ENCODE measurements around the gene BYSL. TPM values are rescaled to one million over a fixed set of nuclear protein-coding genes. Genes with fewer than 3 reads are reported as not detected.

Gene BYSL
- total RNA-seq, 1 experiment from 2014 or later: 51.7 TPM

DNA sequence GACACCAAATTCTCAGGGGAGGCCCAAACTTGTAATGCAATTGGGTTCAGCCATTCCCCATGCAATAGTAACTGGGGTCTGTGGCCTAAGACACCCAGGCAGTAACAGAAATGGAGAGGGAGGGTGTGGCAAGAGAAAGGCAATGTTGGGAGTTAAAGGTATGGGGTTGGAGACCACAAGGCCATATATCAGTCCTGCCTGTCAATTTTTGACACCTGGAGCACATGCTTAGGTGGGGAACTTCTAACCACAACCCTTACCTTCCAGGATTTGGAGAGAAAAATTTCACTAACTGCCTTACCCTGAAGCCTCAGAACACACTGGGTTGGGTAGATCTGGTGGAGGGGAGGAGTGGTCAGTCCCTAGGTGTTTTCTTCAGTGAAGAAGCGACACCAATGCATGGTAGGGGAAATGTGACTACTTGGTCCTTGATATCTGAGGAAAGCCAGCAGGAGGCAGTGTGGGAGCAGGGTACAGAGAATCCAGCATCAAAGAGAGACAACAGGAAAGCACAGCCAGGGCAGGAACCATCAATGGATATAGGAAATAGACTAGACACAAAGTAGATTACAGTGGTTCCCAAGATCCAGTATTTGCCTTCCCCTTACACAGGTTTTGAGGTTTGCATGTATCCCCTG lies 19.3 kb upstream of the BYSL start:
- intact Hi-C loops (cut with micrococcal nuclease; ENCODE audit: unreplicated experiment): no loop called here
- no peaks in the 10 kb centered on the region for H3K27me3 Mint-ChIP-seq (ENCODE audit: unreplicated experiment)
- no peak overlapping the region for H3K4me3 Mint-ChIP-seq (ENCODE audit: low read depth, unreplicated experiment)
- peak; percentile 24 for DNase-seq
- no peaks in the 10 kb centered on the region for H3K4me1 Mint-ChIP-seq (ENCODE audit: low read depth, unreplicated experiment)
- H3K9me3 Mint-ChIP-seq (ENCODE audit: low read depth, unreplicated experiment): no peaks in the 10 kb centered on the region
- CTCF ChIA-PET: no interaction called here
- no TSS peak for BruUV-seq (replicated peaks)
- peaks cover 29% of the 10 kb centered on the region for H3K36me3 Mint-ChIP-seq (ENCODE audit: insufficient read depth, unreplicated experiment)
- no peak overlapping the region for H3K27ac Mint-ChIP-seq (ENCODE audit: unreplicated experiment)
- TF ChIP-seq, protein P1, sequence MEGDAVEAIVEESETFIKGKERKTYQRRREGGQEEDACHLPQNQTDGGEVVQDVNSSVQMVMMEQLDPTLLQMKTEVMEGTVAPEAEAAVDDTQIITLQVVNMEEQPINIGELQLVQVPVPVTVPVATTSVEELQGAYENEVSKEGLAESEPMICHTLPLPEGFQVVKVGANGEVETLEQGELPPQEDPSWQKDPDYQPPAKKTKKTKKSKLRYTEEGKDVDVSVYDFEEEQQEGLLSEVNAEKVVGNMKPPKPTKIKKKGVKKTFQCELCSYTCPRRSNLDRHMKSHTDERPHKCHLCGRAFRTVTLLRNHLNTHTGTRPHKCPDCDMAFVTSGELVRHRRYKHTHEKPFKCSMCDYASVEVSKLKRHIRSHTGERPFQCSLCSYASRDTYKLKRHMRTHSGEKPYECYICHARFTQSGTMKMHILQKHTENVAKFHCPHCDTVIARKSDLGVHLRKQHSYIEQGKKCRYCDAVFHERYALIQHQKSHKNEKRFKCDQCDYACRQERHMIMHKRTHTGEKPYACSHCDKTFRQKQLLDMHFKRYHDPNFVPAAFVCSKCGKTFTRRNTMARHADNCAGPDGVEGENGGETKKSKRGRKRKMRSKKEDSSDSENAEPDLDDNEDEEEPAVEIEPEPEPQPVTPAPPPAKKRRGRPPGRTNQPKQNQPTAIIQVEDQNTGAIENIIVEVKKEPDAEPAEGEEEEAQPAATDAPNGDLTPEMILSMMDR (IDR thresholded peaks at IDR 0.05; ENCODE audit: unreplicated experiment): no peak

DNA sequence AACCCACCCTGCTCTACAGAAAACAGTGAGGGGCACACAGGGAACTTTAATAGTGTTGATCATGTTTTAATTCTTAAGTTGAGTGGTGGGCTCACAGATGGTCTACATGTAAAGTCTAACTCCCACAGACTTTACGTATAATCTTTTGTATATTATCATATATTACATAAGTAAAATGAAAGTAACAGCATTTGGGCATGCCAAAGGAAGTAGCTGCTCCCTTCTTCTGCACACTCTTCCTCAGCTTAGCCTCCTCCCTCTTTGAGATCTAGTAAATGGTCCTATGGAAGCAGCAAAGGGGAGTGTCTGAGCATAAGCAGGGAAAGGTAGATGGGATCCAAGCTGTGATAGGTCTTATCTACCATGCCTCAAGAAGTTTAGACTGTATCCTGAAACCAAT lies 11.6 kb upstream of the BYSL start:
- Mint-ChIP-seq H3K27me3 (ENCODE audit: unreplicated experiment) (no peaks in the 10 kb centered on the region), H3K27ac (ENCODE audit: unreplicated experiment) (no peak overlapping the region), H3K36me3 (ENCODE audit: insufficient read depth, unreplicated experiment) (peaks cover 26% of the 10 kb centered on the region), H3K4me3 (ENCODE audit: low read depth, unreplicated experiment) (no peak overlapping the region), H3K4me1 (ENCODE audit: low read depth, unreplicated experiment) (no peaks in the 10 kb centered on the region), H3K9me3 (ENCODE audit: low read depth, unreplicated experiment) (no peaks in the 10 kb centered on the region)
- CTCF ChIA-PET: no interaction called here
- TF ChIP-seq, protein P1 (IDR thresholded peaks at IDR 0.05; ENCODE audit: unreplicated experiment): no peak
- DNase-seq: no peak
- no TSS peak for BruUV-seq (replicated peaks)
- intact Hi-C loops (cut with micrococcal nuclease; ENCODE audit: unreplicated experiment): no loop called here

DNA sequence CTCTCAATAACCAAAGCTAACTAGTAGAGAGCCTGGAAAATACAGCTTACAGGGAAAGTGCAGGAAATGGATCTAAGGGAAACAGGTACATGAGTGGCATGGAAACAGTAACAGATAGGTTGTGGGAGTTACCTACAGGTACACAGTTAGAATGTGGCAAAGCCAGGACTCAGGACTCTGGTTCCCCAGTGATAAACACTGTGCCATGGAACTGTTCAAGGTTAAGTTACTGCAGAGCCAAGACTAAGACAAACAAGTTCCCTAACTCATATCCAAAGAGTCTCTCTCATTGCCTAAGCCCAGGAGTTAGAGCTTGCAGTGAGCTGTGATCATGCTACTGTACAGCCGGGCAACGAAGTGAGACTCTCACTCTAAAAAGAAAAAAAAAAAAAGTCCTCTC lies 7.0 kb upstream of the BYSL start:
- CTCF ChIA-PET: interaction anchor here (0.7 to 1.2 kb wide), 3 partner anchors 11 to 1060 kb away, joined by 3 to 7 read pairs (median 4); partner anchors contain the start of gene TOMM6
- intact Hi-C loops (cut with micrococcal nuclease; ENCODE audit: unreplicated experiment): no loop called here
- Mint-ChIP-seq H3K4me1 (ENCODE audit: low read depth, unreplicated experiment) (peaks cover 9% of the 10 kb centered on the region), H3K27me3 (ENCODE audit: unreplicated experiment) (no peaks in the 10 kb centered on the region), H3K36me3 (ENCODE audit: insufficient read depth, unreplicated experiment) (peaks cover 16% of the 10 kb centered on the region), H3K27ac (ENCODE audit: unreplicated experiment) (no peak overlapping the region), H3K9me3 (ENCODE audit: low read depth, unreplicated experiment) (no peaks in the 10 kb centered on the region), H3K4me3 (ENCODE audit: low read depth, unreplicated experiment) (no peak overlapping the region)
- no TSS peak for BruUV-seq (replicated peaks)
- DNase-seq: no peak
- TF ChIP-seq, protein P1 (IDR thresholded peaks at IDR 0.05; ENCODE audit: unreplicated experiment): no peak

DNA sequence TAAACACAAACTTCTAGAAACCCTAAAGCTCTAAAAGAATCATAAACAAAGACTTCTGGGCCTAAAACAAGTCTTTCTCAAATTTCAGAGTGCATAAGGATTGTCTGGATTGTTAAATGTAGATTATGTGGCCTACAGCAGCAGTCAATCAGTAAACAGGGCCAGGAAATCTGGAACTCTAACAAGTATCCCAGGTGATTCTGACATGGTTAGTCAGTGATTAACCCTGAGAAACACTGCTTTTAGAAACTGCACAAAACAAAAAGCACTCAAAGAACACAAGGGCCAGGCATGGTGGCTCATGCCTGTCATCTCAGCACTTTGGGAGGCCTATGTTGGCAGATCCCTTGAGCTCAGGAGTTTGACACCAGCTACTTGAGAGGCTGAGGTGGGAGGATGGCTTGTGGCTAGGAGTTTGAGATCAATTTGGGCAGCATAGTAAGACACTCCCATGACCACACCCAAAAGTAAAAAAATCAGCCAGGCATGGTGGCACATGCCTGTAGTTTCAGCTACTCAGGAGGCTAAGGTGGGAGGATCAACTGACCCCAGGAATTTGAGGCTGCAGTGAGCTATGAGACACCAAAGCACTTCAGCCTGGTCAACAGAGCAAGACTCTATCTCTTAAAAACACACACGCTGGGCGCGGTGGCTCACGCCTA lies 6.3 kb upstream of the BYSL start:
- no peaks in the 10 kb centered on the region for H3K9me3 Mint-ChIP-seq (ENCODE audit: low read depth, unreplicated experiment)
- intact Hi-C loops (cut with micrococcal nuclease; ENCODE audit: unreplicated experiment): no loop called here
- H3K27me3 Mint-ChIP-seq (ENCODE audit: unreplicated experiment): no peaks in the 10 kb centered on the region
- no peak overlapping the region for H3K4me3 Mint-ChIP-seq (ENCODE audit: low read depth, unreplicated experiment)
- no TSS peak for BruUV-seq (replicated peaks)
- H3K27ac Mint-ChIP-seq (ENCODE audit: unreplicated experiment): no peak overlapping the region
- CTCF ChIA-PET: interaction anchor here (0.7 to 1.2 kb wide), 3 partner anchors 10 to 1060 kb away, joined by 3 to 7 read pairs (median 4); partner anchors contain the start of gene TOMM6
- H3K36me3 Mint-ChIP-seq (ENCODE audit: insufficient read depth, unreplicated experiment): peaks cover 19% of the 10 kb centered on the region
- TF ChIP-seq, protein P1 (IDR thresholded peaks at IDR 0.05; ENCODE audit: unreplicated experiment): no peak
- no peak for DNase-seq
- peaks cover 9% of the 10 kb centered on the region for H3K4me1 Mint-ChIP-seq (ENCODE audit: low read depth, unreplicated experiment)
